ENCODE data around the gene NEGR1.

DNA sequence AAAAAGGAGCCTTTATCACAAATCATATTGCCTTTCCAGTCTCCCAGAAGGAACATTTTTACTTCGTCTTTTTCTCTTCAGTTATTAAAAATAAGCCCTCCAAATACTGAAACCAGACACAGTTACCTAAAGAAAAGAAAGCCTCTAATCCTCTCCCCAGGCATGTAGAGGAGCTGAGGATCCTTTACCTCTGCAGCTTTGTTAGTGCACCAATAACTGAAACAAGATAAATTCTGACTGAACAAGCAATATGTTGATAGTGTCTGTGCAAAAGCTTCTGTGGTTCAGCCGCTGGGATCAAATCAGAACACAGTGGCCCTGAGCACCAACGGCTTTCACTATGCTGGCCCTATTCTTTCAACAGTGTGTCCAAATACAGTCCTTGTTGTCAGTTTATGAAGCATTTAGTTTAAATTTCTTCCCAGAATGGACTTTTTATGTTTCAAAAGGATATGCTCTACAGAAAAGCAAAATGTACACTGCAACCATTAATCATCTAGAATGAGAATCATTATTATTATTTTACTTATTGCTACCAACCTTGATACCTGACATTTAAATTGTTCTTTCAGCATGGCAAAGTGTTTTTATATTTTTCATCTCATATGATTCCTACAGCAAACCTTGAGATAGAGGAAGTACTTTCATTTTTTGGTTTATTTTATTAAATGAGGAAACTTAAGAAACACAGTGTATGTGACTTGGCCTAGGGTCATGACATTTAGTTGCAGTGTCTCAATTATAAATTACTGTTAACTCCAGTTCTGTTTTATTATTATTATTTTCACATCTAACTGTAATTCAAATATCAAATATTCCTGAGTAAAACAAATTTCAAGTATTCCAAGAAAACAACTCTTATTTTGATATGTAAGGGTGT is 217.9 kb downstream of the NEGR1 start:
- TF ChIP-seq ATF3 (CRISPR knock-in tag; conservative IDR thresholded peaks at IDR 0.05) (no peak), CREM (CRISPR knock-in tag; IDR thresholded peaks at IDR 0.05) (no peak), ZNF263 (CRISPR knock-in tag; IDR thresholded peaks at IDR 0.05; ENCODE audit: low read depth) (no peak)
